Parathyroid adenoma (tissue), 2 donors: ENCODE data around the gene RAP1GAP2.

Experiments used
- H2AFZ ChIP-seq: fragments of 300-600 bp; sonication (generic); one replicate; pipeline ENCODE4 v1.7.0; 2017; ENCODE audit warnings: antibody characterized with exemption, mild to moderate bottlenecking
- H3K27ac ChIP-seq: fragments of 300-600 bp; sonication (generic); one replicate; pipeline ENCODE4 v1.7.0; 2017
- H3K27me3 ChIP-seq: fragments of 300-600 bp; sonication (generic); one replicate; pipeline ENCODE4 v1.7.0; 2017; ENCODE audit warnings: low read length; ENCODE audit not compliant: control insufficient read depth, insufficient read depth
- H3K36me3 ChIP-seq: fragments of 300-600 bp; sonication (generic); one replicate; pipeline ENCODE4 v1.7.0; 2017; ENCODE audit warnings: low read length; ENCODE audit not compliant: control insufficient read depth, insufficient read depth
- H3K4me1 ChIP-seq: fragments of 300-600 bp; sonication (generic); one replicate; pipeline ENCODE4 v1.7.0; 2017; ENCODE audit warnings: control low read depth
- H3K4me2 ChIP-seq: fragments of 300-600 bp; sonication (generic); one replicate; pipeline ENCODE4 v1.7.0; 2017; ENCODE audit warnings: low read length
- H3K4me3 ChIP-seq: fragments of 300-600 bp; sonication (generic); one replicate; pipeline ENCODE4 v1.7.0; 2017; ENCODE audit warnings: low read depth, low read length
- H3K79me2 ChIP-seq: fragments of 300-600 bp; sonication (generic); one replicate; pipeline ENCODE4 v1.7.0; 2017; ENCODE audit warnings: control low read depth
- H3K9ac ChIP-seq: fragments of 300-600 bp; sonication (generic); one replicate; pipeline ENCODE4 v1.7.0; 2017; ENCODE audit warnings: mild to moderate bottlenecking
- H3K9me3 ChIP-seq: fragments of 300-600 bp; sonication (generic); one replicate; pipeline ENCODE4 v1.7.0; 2017; ENCODE audit warnings: low read length; ENCODE audit not compliant: control insufficient read depth
- CTCF ChIP-seq: fragments of 300-600 bp; sonication (generic); IDR thresholded peaks from one replicate; pipeline ENCODE4 v1.7.0; 2017; ENCODE audit warnings: antibody characterized with exemption, mild to moderate bottlenecking
- donor health status: primary hyperparathyroidism.

RAP1GAP2 gene

GRCh38 chr17:2854143-2855055, 58.2 kb downstream of the RAP1GAP2 start:
- peaks cover 6% of the 10 kb centered on the region for H3K4me1 ChIP-seq
- TF ChIP-seq CTCF, result no peak
- H3K79me2 ChIP-seq, result peaks cover 4% of the 10 kb centered on the region
- peak overlapping the region; percentile 47 for H2AFZ ChIP-seq
- peak overlapping the region; percentile 51 for H3K4me3 ChIP-seq
- H3K4me2 ChIP-seq, result peak overlapping the region; percentile 85
- no peak overlapping the region for H3K27ac ChIP-seq
- no peak overlapping the region for H3K9ac ChIP-seq
- H3K36me3 ChIP-seq, result no peaks in the 10 kb centered on the region
- H3K9me3 ChIP-seq, result no peaks in the 10 kb centered on the region
- H3K27me3 ChIP-seq, result no peaks in the 10 kb centered on the region

- Histone ChIP-seq H3K4me1 (peaks cover 6% of the 10 kb centered on the region), H3K27me3 (no peaks in the 10 kb centered on the region), H3K27ac (no peak overlapping the region), H3K9ac (no peak overlapping the region), H3K4me3 (no peak overlapping the region), H3K9me3 (no peaks in the 10 kb centered on the region), H2AFZ (no peak overlapping the region), H3K4me2 (no peak overlapping the region), H3K79me2 (peaks cover 4% of the 10 kb centered on the region), H3K36me3 (no peaks in the 10 kb centered on the region)
- no peak for TF ChIP-seq CTCF
These were observed 58.9 kb downstream of the RAP1GAP2 start for GRCh38 chr17:2855063-2855600.

GRCh38 chr17:2856727-2857126, 60.5 kb downstream of the RAP1GAP2 start:
- Histone ChIP-seq H3K36me3 (no peaks in the 10 kb centered on the region), H3K9me3 (no peaks in the 10 kb centered on the region), H3K27me3 (no peaks in the 10 kb centered on the region), H3K4me2 (no peak overlapping the region), H3K4me3 (no peak overlapping the region), H3K79me2 (peaks cover 7% of the 10 kb centered on the region), H3K27ac (no peak overlapping the region), H2AFZ (no peak overlapping the region), H3K9ac (no peak overlapping the region), H3K4me1 (peaks cover 6% of the 10 kb centered on the region)
- no peak for TF ChIP-seq CTCF

GRCh38 chr17:2860045-2860444, 63.8 kb downstream of the RAP1GAP2 start:
- no peaks in the 10 kb centered on the region for H3K27me3 ChIP-seq
- H3K9me3 ChIP-seq, result no peaks in the 10 kb centered on the region
- no peak overlapping the region for H3K4me3 ChIP-seq
- H3K36me3 ChIP-seq, result no peaks in the 10 kb centered on the region
- no peak overlapping the region for H3K27ac ChIP-seq
- no peak for TF ChIP-seq CTCF
- peaks cover 7% of the 10 kb centered on the region for H3K79me2 ChIP-seq
- H3K9ac ChIP-seq, result no peak overlapping the region
- peaks cover 10% of the 10 kb centered on the region for H3K4me1 ChIP-seq
- no peak overlapping the region for H2AFZ ChIP-seq
- no peak overlapping the region for H3K4me2 ChIP-seq
